GM10248 (cell line): ENCODE data around the gene C1orf115.

ENCODE experiments used
- CTCF ChIA-PET: fragments of 300-600 bp; sonication (Branson Sonifier 250); formaldehyde crosslinking; extraction: SDS; loops from one replicate; lab custom pipeline; 2021; ENCODE audit warnings: antibody characterized with exemption; lab: Yijun Ruan, JAX
- POLR2A ChIA-PET: fragments of 350-650 bp; sonication (Branson Sonifier 250); formaldehyde crosslinking; extraction: SDS; loops from one replicate; lab custom pipeline; 2020; ENCODE audit warnings: antibody characterized with exemption; lab: Yijun Ruan, JAX
- DNase-seq: peaks from one replicate; pipeline ENCODE4 v3.0.0; 2012; ENCODE audit errors: extremely low spot score
- TF ChIP-seq, protein P1 (sequence below): IDR thresholded peaks from 2 replicates; pipeline ENCODE4 v1.5.1; 2012; ENCODE audit warnings: mild to moderate bottlenecking, low read depth; ENCODE audit errors: extremely low read depth, missing control alignments, control extremely low read depth

The C1orf115 gene

DNA sequence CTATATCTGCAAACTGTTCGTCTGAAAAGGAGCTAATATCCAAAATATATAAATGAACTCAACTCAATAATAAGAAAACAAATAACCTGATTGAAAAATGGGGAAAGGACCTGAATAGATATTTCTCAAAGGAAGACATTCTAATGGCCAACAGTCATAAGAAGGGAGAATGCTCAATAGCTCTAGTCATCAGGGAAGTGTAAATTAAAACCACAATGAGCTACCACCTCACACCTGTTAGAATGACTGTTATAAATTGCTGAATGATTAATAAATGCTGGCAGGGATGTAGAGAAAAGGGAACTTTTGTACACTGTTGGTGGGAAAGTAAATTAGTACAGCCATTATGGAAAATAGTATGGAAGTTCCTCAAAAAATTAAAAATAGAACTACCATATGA is 21.2 kb upstream of the C1orf115 start:
- ChIA-PET CTCF (interaction anchor here (1.3 to 1.9 kb wide), 4 partner anchors 10 to 373 kb away, joined by 3 to 6 read pairs (median 4); no protein-coding TSS in a partner anchor), POLR2A (no interaction called here)
- TF ChIP-seq, protein P1, sequence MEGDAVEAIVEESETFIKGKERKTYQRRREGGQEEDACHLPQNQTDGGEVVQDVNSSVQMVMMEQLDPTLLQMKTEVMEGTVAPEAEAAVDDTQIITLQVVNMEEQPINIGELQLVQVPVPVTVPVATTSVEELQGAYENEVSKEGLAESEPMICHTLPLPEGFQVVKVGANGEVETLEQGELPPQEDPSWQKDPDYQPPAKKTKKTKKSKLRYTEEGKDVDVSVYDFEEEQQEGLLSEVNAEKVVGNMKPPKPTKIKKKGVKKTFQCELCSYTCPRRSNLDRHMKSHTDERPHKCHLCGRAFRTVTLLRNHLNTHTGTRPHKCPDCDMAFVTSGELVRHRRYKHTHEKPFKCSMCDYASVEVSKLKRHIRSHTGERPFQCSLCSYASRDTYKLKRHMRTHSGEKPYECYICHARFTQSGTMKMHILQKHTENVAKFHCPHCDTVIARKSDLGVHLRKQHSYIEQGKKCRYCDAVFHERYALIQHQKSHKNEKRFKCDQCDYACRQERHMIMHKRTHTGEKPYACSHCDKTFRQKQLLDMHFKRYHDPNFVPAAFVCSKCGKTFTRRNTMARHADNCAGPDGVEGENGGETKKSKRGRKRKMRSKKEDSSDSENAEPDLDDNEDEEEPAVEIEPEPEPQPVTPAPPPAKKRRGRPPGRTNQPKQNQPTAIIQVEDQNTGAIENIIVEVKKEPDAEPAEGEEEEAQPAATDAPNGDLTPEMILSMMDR = no peak
- no peak for DNase-seq

DNA sequence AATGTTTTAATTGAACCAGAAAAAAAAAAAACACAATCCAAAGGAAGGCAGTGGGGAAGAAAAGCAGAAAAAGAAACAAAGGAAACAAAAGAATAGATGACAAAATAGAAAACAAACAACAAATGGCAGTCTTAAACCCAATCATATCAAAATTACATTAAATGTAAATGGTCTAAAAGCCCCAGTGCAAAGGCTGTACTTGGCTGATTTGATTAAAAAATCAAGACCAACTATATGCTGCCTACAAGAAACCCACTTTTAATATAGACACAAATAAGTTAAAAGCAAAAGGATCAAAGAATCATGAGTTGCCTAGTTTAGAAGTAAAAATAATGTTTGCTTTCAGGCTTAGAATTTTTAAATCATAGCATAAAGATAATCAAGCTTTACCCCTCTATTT is 19.8 kb upstream of the C1orf115 start:
- TF ChIP-seq, protein P1 = no peak
- ChIA-PET CTCF (interaction anchor here (1.2 kb wide), 1 partner anchor 11 kb away, joined by 3 read pairs; no protein-coding TSS in a partner anchor), POLR2A (no interaction called here)
- DNase-seq = no peak

DNA sequence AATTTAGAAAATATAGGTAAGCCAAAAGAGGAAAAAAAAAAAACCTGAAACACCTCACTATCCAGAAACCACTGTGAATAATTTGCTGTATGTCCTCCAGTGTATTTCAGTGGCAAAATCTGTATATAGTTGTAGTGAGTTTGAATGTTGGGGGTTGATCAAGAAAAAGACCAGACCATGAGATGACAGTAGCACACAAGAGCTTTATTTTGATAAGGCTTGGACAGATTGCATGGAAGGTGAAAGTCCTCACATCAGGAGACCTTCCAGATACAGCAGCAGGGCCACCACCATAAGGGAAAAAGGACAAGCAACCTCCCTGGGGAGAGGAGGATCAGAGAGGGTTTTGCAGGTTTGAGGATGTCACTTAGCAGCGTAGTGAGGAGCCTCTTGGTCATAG is 16.2 kb upstream of the C1orf115 start:
- POLR2A ChIA-PET = no interaction called here
- TF ChIP-seq, protein P1 = no peak
- no peak for DNase-seq
- CTCF ChIA-PET = interaction anchor here (0.6 to 0.9 kb wide), 2 partner anchors 59 to 141 kb away, joined by 3 read pairs; no protein-coding TSS in a partner anchor

DNA sequence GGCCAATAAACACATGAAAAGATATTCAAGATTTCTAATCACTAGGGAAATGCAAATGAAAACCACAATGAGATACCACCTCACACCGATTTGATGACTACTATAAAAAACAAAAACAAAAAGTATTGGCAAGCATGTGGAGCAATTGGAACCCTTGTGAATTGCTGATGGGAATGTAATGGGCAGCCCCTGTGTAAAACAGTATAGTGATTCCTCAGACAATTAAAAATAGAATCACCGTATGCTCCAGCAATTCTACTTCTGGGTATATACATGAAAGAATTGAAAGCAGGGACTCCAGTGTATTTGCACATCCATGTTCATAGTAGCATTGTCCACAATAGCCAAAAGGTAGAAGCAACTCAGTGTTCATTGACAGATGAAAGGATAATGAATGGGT is 12.9 kb upstream of the C1orf115 start:
- TF ChIP-seq, protein P1 = no peak
- CTCF ChIA-PET = no interaction called here
- POLR2A ChIA-PET = no interaction called here
- no peak for DNase-seq

DNA sequence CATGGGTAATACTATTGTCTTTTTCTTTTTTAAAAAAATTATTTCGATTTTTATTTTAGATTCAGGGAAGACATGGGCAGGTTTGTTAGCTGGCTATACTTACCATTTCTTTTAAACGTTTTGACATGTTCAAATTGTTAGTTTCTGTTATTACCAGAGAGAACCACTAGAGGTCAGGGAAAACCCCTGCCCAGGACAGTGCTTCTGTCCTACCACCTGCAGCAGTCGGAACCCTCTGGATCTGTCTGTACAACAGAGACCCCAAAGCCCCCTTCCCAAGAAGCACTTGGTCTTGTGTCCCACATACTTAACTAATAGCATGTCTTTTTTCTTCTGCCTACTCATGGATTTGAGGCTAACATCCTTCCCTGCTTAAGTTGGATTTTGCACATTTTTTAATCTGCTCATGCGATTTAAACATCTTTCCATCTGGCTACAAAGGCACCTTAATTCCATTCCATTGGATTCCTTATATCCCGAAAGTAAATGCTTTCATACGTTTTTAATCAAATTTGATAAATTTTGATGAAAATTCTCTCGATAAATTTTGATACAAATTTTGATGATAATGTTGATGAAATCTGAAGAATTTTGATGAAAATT is 10.0 kb upstream of the C1orf115 start:
- peak; percentile 59 for DNase-seq
- ChIA-PET POLR2A (no interaction called here), CTCF (interaction anchor here (0.6 to 1.6 kb wide), 3 partner anchors 11 to 54 kb away, joined by 4 to 7 read pairs (median 5); no protein-coding TSS in a partner anchor)
- TF ChIP-seq, protein P1 = peak; percentile 62

DNA sequence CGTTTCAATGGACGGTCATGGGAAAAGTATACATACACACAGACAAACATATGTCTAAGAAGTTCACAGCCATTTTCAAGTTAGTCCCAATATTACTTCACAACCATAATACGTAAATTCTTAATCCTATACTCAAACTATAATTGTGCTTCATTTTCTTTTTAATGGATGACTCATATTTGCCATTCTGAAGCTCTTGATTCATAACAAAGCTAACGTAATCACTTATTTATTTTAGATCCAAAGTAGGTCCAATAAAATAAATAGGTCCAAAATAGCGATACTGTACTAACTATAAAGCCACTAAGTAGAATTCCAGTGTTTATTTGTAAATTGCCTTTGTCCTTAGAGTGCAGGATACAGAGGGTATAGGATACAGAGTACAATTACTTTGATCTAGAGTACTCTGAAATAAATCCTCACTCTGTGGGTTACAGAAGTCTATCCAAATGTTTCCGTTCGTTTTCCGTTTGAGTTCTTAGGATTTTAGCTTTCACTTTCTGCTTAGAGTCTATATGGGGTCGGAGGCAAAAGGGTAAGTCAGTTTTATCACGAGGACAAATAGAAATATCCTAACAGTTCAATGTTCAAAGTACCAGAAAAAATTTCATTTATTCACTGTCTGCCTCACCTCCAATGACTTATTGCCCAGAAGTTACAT is 8.8 kb upstream of the C1orf115 start:
- ChIA-PET CTCF (interaction anchor here (0.9 to 1.6 kb wide), 7 partner anchors 9 to 52 kb away, joined by 3 to 7 read pairs (median 3); partner anchors contain the start of gene C1orf115), POLR2A (no interaction called here)
- DNase-seq = no peak
- TF ChIP-seq, protein P1 = no peak
